HG03521 (cell line): Measurements from ENCODE around the gene VASN.
"Not testable (repeated sequence)": the region's sequence is repeated elsewhere in the genome, so short reads cannot be mapped to it uniquely, and the experiment has no call there.

Experiments used
- ATAC-seq: cut with Tn5 transposase; IDR thresholded peaks from one replicate; pipeline ENCODE4 v1.9.1; 2021; ENCODE audit warnings: mild to moderate bottlenecking, moderate library complexity; ENCODE audit not compliant: unreplicated experiment

VASN gene

DNA sequence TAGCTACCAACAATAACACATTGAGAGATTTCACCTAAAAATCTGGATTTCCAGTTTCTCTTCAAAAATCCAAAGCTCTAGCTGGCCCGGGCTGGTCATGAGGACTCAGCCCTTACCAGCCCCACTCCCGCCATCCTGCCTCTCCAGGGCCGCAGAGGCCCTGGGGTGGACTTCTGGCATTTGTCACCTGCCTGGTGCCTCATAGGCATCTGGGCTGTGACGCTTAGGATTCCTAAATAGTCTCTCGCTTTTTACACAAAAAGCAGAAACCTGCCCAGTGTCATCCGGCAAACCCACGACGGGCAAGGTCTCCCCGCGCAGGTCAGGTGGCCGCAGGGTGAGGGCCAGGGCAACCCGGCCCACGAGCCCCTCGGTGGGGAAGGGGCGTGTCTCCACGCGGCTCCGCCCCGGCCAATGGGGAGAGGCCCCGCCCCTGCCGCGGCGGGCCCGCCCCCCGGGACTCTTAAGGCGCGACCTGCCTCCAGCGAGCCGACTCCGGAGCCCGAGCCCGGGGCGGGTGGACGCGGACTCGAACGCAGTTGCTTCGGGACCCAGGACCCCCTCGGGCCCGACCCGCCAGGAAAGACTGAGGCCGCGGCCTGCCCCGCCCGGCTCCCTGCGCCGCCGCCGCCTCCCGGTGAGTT lies at the start of gene VASN:
TSS of gene VASN (plus strand) at position 492 of the 644 bp plus-strand sequence. CDS start 9,030 bp downstream, outside the sequence.
- peak; percentile 72 for ATAC-seq

DNA sequence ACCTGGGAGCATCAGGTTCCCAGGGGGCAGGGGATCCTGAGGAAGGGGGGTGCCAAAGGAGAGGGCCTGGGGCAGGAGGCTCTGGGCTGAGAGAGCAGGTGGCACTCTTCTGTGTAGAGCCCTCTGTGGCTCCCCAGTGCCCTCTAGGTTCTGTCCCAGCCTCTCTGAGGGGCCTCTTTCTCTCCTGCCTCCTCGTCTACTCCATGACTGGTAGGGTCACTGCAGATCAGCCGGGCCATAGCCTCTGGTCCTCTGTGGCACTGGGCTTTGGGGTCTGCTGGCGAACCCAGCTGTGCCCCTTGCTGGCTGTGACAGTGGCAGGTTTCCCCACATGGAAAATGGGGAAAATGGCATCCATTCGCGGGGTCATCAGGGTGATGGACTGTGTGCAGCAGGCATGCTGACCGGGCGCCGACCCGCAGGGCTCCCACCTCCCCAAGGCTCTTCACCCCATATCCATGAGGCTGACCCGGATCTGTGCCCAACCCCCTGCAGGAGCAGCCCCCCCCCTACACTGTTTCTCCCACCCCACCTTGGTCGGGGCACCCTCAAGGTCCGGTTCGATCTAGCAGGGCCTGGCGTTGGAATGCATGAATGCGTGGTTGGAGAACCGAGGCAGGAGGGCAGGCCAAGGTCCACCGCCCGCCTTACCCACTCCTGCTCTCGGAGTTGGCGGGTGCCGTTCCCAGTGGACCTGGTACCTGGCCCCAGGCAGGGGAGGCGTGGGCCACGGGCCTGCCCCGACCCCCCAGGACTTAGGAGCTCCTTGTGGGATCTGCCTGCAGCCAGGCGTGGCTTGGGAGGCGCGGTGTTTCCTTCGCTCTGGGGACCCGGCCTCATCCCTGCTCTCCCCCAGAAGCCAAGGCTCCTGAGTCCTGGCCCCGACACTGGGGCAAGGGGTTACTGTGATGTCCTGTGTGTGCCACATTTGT lies 49.3 kb upstream of the VASN start:
- no peak for ATAC-seq

DNA sequence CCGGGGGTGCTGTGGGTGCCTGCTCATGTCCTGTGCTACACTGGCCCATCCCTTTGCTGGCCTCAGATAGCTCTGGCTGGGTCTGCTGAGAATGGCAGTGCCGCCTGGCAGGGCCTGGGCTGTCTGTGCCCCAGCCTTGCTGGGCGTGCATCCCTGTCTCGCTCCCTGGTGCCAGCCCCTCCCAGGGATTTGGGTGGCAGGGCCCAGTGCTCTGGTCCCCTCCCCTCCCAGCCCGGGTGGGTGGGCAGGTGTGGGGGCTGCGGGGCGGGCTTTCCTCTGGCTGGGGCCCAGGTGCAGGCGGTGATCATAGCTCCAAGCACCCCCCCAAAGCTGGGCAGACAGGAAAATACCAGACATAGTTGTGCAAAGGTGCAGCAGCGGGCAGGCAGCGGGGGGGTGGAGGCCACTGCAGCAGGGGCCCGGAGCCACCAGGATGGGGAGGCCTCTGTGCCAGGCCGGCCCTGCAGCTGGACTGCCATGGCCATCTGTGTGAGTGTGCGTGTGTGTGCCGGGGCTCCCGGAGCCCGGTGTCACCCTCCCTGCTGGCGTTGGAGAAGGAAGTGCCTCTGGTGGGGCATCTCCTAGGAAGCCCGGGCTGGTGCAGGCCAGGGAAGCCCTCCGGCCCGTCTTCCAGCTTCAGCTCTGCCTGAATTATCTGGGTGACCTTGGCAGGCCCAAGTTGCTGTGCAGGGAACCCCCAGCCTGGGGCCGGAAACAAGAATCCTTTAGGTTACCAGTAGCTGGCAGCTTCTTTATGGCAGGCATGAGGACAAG lies 48.4 kb upstream of the VASN start:
- ATAC-seq, result no peak

DNA sequence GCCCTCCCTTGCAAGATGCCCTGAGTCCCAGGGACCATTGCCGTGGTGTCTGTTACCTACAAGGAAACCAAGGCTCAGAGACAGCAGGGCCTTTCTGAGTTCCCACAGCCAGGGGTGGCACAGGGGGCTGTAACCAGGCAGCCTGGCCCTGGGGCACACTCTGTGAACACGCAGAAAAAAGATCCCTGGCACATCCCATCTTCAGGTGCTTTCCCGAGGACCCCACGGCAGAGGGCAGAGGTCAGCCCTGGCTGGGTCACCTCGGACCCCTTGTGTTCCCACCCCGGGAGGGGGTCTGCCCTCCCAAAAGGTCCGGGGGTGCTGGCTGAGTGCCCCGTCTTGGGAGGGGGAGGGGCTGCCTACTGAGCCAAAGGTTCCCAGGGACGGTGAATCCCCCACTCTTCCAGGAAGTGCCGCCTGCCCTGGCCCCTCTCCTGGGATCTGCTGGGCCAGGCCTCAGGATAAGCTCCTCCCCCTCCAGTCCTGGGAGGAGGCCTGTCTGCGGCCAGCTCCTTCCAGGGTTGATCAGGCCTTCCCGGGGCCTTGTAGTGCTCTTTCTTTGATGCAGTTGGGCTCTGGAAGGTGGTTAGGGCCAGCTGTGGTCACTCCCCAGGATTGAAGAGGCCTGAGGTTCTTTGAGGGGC lies 47.7 kb upstream of the VASN start:
- no peak for ATAC-seq

DNA sequence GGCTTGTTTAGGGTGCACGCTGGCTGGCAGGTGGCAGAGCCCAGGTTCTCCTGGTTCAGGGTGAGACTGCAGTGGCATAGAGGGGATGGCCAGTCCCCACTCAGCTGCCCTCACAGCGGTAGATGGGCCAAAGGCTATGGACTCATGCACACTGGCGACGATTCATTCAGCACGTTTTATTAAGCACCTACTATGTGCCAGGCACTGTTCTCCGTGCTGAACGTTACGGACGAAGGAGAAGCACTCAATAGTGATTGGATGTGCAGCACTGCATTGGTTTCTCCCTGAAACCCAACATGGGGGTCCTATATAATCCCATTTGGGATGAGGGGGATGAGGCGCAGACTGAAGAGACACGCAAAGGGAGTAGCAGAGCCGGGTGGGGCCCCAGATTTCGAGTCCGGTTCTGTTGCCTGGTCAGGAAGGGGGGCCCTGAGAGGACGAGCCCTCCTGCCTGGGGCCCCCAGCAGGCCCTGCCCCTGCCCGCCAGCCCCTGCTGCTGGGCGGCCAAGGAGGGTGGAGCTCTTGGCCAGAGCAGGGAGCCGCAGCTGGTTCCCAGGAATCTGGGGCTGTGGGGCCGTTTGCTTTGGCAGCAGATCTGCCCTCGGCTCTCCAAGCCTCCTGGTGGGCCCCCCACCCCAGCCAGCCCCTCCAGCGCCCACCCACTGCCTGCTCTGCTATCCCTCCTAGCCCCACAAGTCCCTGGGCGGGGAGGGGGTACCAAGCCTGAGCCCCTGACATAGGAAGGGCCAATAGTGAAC lies 47.0 kb upstream of the VASN start:
- no peak for ATAC-seq

DNA sequence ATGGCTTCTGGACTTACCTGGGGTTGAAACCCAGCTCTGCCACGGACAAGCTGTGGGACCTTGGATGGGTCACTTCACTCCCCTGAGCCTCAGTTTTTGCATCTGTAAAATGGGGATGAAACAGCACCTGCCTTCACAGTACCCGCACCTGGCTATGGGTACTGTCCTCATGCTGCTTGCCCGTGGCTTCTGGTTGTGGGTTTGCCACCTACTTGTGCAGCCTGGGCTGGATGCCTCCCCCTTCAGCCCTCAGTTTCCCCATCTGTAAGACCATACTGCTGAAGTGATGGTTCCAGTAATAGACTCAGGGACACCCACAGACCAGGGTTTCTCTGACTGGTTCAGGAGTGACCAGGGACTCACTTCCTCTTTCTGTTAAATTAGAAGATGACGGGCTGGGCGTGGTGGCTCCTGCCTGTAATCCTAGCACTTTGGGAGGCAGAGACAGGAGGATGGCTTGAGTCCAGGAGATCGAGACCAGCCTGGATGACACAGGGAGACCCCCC lies 46.3 kb upstream of the VASN start:
- ATAC-seq, result no peak

DNA sequence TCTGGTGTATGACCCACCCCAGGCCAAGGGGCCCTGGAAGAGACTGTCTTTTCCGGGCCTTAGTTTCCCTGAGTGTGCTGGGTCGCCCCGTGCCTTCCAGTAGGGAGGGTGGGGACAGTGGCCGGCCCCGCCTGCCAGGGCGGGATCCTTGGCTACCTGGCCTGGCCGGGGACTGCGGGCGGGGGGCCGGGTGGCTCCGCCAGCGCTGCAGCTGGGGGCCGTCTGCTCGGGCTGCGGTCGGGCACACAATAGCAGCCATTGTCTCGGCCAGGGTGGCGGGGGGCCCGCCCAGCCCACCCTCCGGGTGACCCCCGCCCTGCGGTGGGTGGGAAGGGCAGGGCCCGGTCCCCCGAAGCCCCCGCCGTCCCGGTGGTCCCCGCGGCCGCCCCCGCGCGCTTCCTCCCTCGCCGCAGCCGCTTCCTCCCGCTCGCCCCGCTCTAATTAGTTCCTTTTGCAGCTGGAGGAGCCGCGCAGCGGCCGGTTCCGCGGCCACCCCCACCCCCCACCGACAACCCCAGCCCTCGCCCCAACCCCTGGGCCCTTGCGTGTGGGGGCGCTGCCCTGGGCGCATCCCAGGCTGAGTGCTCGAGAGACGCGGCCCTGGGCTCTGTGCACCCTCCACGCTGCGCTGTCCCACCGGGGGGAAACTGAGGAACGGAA lies 44.1 kb upstream of the VASN start:
- ATAC-seq, result no peak

DNA sequence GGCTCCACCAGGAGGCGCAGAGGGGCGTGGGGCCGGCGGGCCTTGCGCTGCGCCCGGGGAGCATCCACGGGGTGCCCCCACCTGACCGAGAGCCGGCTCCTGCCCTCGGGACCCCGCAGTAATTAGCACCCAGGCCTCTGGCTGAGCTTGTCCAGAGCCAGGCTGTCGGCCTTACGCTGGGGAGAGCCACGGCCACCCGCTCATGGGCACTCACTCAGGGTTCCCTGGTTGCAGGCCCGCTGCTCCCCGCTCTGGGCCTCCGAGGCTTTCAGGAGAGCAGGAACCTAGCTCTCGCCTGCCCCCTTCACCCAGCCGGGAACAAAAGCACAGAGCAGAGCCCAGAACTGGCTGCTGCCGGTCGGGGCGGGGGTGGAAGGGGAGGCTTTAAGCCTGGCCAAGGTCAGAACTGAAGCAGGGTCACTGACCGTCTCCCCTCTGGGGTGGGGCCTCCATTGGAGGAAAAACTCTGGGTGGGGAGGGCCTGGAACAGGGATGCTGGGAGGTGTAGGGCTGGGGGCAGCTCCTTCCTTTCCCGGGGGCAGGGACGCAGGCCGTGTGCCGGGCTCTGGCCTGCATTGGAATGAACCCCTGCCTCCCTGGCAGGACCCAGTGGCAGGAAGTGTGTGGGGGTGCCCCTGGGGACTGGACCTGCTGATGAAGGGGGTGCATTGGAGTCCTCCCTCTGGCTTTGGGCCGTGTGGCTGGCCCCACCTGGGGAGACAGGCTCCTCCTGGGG lies 43.4 kb upstream of the VASN start:
- no peak for ATAC-seq

DNA sequence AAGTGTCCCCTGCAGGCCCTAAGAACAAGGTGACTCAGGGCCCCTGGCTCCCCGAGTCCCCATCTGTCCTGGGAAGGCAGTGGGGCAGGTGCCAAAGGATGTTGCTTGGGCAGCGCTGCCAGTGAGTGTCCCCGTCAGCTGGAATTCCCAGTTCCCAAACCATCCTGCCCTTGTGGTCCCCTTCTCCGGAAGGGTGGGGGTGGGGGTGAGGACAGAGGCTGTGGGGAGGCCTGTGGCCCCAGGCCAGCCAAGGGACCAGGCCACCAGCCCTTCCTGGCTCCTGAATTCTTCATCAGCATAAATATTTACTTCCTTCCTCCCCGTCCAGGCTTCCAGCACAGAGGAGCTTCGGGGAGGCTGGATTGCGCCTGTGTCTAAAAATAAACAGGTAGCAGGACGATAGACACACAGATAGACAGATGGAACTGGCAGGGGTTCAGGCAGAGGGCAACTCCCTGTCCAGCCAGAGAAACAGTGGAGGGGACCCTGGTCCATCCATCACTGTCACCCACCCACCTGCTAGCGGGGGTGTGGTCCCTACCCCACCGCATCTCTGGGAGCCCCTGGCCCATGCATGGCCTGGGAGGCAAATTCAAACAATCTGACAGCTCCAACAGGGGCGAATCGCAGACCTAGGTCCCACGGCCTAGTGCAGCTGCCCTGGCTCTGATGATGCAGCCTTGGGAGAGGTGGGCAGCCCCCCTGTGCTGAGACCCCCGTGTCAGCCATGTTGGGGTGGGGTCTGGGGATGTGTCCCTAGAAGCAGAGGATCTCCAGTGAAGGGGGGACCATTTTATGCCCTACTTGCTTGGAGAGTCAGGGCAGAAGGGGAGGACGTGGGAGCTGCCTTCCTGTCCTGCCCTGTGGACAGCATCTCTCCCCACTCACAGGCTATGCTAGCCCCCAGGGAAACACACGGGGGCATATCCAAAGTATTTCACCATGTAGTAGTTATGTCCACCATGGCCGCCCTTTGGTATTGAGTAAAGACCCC lies 42.6 kb upstream of the VASN start:
- ATAC-seq, result no peak

DNA sequence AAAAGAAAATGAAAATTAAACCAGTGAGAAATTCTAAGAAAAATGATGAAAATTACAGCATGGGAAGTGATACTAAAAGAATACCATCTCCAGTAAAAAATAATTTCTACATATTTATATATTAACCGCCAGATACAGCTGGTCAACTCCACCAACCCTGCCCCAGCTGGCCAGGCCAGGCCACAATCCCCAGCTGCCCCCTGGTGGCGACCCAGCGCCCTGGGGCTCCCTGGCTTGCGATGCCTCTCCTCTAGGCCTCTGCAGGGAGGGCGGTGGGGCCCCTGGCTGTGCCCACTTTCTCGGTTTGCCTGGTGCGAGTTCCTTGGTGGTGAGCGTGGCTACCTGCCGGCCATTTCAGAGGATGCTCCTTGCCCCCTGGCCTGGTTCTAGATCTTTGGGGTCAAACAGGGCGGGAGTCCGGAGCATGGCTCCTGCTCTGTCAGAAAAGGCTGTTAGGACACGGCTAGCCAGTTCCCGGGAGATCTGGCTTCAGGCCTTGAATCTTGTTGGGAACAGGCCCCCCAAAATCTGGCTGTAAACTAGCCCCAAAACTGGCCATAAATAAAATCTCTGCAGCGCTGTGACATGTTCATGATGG lies 41.3 kb upstream of the VASN start:
- no peak for ATAC-seq

DNA sequence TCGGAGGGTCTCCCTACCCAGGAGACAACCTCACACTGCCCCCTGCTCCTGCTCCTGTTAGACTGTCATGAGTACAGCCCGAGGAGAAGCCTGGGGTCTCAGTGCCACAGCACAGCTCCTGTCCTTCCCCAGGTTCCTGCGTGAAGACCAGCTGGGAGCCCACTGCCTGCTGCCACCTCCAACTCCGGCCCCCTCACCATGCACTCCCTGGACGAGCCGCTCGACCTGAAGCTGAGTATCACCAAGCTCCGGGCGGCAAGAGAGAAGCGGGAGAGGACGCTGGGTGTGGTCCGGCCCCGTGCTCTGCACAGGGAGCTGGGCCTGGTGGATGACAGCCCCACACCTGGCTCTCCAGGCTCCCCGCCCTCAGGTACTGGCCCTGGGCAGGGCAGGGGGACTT lies 39.6 kb upstream of the VASN start:
- no peak for ATAC-seq

DNA sequence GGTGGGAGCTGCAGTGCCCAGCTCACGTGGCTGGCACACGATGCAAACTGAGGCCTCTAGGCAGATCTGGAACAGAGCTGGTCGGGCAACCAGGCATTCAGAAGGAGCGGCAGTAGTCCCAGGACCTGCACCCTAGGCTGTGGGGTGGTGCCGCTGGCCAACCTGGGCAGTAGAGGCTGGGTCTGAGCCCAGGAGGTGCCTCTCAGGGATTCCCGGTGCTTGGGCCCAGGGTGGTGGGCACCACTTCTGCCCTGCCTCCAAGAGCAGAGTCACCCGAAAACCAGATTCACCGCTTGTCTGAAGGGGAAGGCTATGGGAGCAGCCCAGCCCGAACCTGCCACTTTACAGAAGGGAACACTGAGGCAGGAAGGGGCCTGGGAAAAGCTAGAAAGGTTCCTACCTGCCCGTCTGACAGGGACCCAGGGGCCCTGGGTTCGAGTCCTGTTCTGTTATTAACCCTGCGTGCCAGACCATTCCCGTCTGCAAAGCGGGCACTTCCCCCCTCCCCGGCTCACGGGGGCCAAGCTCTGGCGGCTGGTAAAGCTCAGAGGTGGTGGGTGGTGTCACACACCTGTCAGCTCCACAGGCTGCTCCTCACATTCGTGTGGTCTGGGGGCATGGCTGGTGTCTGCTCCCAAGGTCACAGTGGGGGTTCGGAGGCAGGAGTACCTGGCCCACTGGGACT lies 38.9 kb upstream of the VASN start:
- ATAC-seq, result no peak

DNA sequence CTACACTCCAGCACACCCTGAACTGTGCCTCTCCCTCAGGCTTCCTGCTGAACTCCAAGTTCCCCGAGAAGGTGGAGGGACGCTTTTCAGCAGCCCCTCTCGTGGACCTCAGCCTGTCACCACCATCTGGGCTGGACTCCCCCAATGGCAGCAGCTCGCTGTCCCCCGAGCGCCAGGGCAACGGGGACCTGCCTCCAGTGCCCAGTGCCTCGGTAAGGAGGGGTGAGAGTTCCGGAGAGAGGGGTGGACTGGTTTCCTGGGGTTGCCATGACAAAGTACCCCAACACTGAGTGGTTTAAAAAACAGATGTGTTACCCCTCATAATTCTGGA lies 38.4 kb upstream of the VASN start:
- no peak for ATAC-seq

DNA sequence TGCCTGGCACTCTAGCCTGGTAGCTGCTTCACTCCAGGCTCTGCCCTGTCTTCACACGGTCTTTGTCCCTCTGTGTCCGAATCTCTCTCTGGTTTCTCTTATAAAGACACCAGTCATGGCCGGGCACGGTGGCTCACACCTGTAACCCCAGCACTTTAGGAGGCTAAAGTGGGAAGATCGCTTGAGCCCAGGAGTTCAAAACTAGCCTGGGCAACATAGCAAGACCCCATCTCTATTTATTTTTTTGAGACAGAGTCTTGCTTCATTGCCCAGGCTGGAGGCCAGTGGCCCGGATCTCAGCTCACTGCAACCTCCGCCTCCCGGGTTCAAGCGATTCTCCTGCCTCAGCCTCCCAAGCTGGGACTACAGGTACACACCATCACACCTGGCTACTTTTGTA lies 37.9 kb upstream of the VASN start:
- not testable (repeated sequence) for ATAC-seq

DNA sequence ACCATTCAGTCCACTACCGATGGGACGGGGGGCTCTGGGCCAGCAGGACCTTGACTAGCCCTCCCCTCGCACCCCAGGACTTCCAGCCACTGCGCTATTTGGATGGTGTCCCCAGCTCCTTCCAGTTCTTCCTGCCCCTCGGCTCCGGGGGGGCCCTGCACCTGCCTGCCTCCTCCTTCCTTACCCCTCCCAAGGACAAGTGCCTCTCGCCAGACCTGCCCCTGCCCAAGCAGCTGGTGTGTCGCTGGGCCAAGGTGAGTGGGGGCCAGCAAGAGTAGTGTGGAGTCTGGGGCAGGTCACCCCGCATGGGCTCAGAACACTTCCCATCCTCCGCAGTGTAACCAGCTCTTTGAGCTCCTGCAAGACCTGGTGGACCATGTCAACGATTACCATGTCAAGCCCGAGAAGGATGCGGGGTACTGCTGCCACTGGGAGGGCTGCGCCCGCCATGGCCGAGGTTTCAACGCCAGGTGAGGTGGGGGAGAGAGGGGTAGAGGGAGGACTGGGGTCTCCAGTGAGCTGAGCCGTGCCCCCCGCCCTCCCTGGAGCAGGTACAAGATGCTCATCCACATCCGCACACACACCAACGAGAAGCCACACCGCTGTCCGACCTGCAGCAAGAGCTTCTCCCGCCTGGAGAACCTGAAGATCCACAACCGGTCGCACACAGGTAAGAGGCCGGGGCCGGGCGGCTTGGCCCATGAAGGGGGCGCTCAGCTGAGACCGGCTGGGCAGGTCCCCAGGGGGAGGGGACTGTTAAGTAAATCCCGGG lies 36.7 kb upstream of the VASN start:
- ATAC-seq, result no peak
